K562 (cell line): ENCODE data around the gene MAP2K6. TPM values are rescaled to one million over a fixed set of nuclear protein-coding genes. Genes with fewer than 3 reads are reported as not detected.

Experiments
- ATAC-seq: fragments of 200-7000 bp; cut with Tn5 transposase; 3 replicates; pipeline ENCODE4 v1.9.1; 2020; ENCODE audit warnings: moderate library complexity
- BruUV-seq: library from RNA; stranded (reverse); fragments of 400-500 nt; replicated peaks from 2 replicates; lab custom pipeline; 2021; lab: Mats Ljungman, UMichigan
- CTCF ChIA-PET: fragments of 300-600 bp; formaldehyde crosslinking; extraction: SDS; loops from one replicate; lab custom pipeline; 2021; ENCODE audit warnings: low intra/inter-chr PET ratio; lab: Yijun Ruan, JAX
- POLR2A ChIA-PET: fragments of 300-600, 350-650 bp; sonication (Branson Sonifier 250); formaldehyde crosslinking; extraction: SDS; loops from one replicate; lab custom pipeline; 2021; ENCODE audit warnings: antibody characterized with exemption, inconsistent platforms; lab: Yijun Ruan, JAX
- DNase-seq, 4 experiments: peaks; one replicate each; pipeline versions ENCODE4 v3.0.0 to v3.0.0-alpha.2; 2011 to 2018; ENCODE audit warnings: low spot score in 3 of 4, mixed read lengths in 3 of 4; ENCODE audit errors: extremely low read depth in 1 of 4
- FAIRE-seq: peaks from 2 replicates; lab custom pipeline; 2011; peaks lifted over from hg19 to GRCh38; lab: Jason Lieb, UNC
- H2AFZ ChIP-seq: 2 replicates; pipeline ENCODE4 v1.6.0; 2011; ENCODE audit warnings: low read depth, low read length, control low read depth, inconsistent platforms
- H3K27ac ChIP-seq: fragments of 200-600 bp; 3 replicates; pipeline ENCODE4 v1.8.0; 2011; ENCODE audit warnings: low read depth, mild to moderate bottlenecking, control low read depth, inconsistent platforms, low read length, moderate library complexity, mixed read lengths; ENCODE audit errors: extremely low read depth
- H3K27me3 ChIP-seq, 2 experiments: fragments of 300-600 bp in 1 of 2; 2 replicates in 1 of 2; 3 replicates in 1 of 2; pipeline versions ENCODE4 v1.6.0 to v1.8.0; 2011; ENCODE audit warnings: inconsistent platforms in 2 of 2, low read length in 2 of 2, mild to moderate bottlenecking in 1 of 2, mixed read lengths in 1 of 2, moderate library complexity in 1 of 2; ENCODE audit not compliant: control insufficient read depth in 2 of 2, insufficient read depth in 2 of 2
- H3K36me3 ChIP-seq: fragments of 300-600 bp; 3 replicates; pipeline ENCODE4 v1.8.0; 2011; ENCODE audit warnings: mild to moderate bottlenecking, low read length, inconsistent platforms; ENCODE audit not compliant: control insufficient read depth, insufficient read depth
- H3K4me1 ChIP-seq, 2 experiments: fragments of 200-600 bp in 1 of 2; replicated peaks in 1 of 2; 2 replicates in 1 of 2; 3 replicates in 1 of 2; pipeline versions ENCODE4 v1.5.1 to v1.8.0; 2011; ENCODE audit warnings: inconsistent platforms in 2 of 2, low read length in 2 of 2, mild to moderate bottlenecking in 1 of 2, mixed read lengths in 1 of 2, moderate library complexity in 1 of 2; ENCODE audit not compliant: control insufficient read depth in 2 of 2, insufficient read depth in 2 of 2
- H3K4me2 ChIP-seq: 2 replicates; pipeline ENCODE4 v1.6.1; 2011; ENCODE audit warnings: low read length, control low read depth, inconsistent platforms, mixed read lengths; ENCODE audit not compliant: insufficient read depth
- H3K4me3 ChIP-seq: fragments of 200-600 bp; sonication (generic), shearing (Covaris generic); 2 replicates; pipeline ENCODE4 v1.5.1; 2016; ENCODE audit warnings: control low read depth, inconsistent platforms
- H3K79me2 ChIP-seq: fragments of 200-600 bp; 3 replicates; pipeline ENCODE4 v1.8.0; 2011; ENCODE audit warnings: low read length, inconsistent platforms; ENCODE audit not compliant: control insufficient read depth, insufficient read depth
- H3K9ac ChIP-seq, 2 experiments: 2 replicates each; pipeline versions ENCODE4 v1.6.0 to v1.6.1; 2011; ENCODE audit warnings: low read depth in 2 of 2, low read length in 2 of 2, control low read depth in 1 of 2, inconsistent platforms in 1 of 2, mild to moderate bottlenecking in 1 of 2, mixed read lengths in 1 of 2; ENCODE audit not compliant: insufficient read depth in 1 of 2
- H3K9me1 ChIP-seq: one replicate; pipeline ENCODE4 v1.6.0; 2011; ENCODE audit warnings: inconsistent platforms, mild to moderate bottlenecking, low read length, moderate library complexity; ENCODE audit not compliant: control insufficient read depth, insufficient read depth
- H3K9me3 ChIP-seq: replicated peaks from 2 replicates; pipeline ENCODE4 v1.5.1; 2011; ENCODE audit warnings: low read depth, low read length, inconsistent platforms; ENCODE audit not compliant: control insufficient read depth, insufficient read depth
- H4K20me1 ChIP-seq: replicated peaks from 2 replicates; pipeline ENCODE4 v1.6.1; 2011; ENCODE audit warnings: low read length, inconsistent platforms, mixed read lengths; ENCODE audit not compliant: control insufficient read depth, insufficient read depth
- CREB3L1 ChIP-seq: fragments of 450-650 bp; IDR thresholded peaks from 2 replicates; pipeline ENCODE4 v1.6.1; 2014; ENCODE audit warnings: low read depth, mild to moderate bottlenecking, moderate library complexity, borderline replicate concordance
- GATAD2B ChIP-seq: fragments of 450-650 bp; IDR thresholded peaks from 2 replicates; pipeline ENCODE4 v1.6.1; 2017; ENCODE audit warnings: mild to moderate bottlenecking, borderline replicate concordance
- OTX1 ChIP-seq: fragments of 450-650 bp; formaldehyde crosslinking; IDR thresholded peaks from 2 replicates; pipeline ENCODE4 v1.4.0; 2022; ENCODE audit warnings: mild to moderate bottlenecking
- POLR2H ChIP-seq: IDR thresholded peaks from 2 replicates; pipeline ENCODE4 v1.6.1; 2016; ENCODE audit warnings: missing genetic modification characterization, low read depth, mild to moderate bottlenecking, control low read depth, missing compliant biosample characterization, moderate library complexity
- PRDM10 ChIP-seq: fragments of 450-650 bp; IDR thresholded peaks from 2 replicates; pipeline ENCODE4 v1.6.1; 2018; ENCODE audit not compliant: partially characterized antibody
- PTBP1 ChIP-seq: fragments of 200-400 bp; formaldehyde crosslinking; IDR thresholded peaks from 2 replicates; pipeline ENCODE4 v1.6.1; 2017; ENCODE audit warnings: low read depth, low read length
- RBM34 ChIP-seq: fragments of 200-400 bp; formaldehyde crosslinking; IDR thresholded peaks from 2 replicates; pipeline ENCODE4 v1.6.1; 2018; ENCODE audit warnings: low read length, borderline replicate concordance; ENCODE audit not compliant: insufficient read depth
- RNF219 ChIP-seq: fragments of 250-450 bp; sonication (Bioruptor Pico); IDR thresholded peaks from 2 replicates; pipeline ENCODE4 v1.5.0; 2022; ENCODE audit warnings: mild to moderate bottlenecking
- TAF7 ChIP-seq: fragments of 450-650 bp; IDR thresholded peaks from 2 replicates; pipeline ENCODE4 v1.6.1; 2016; ENCODE audit warnings: missing genetic modification characterization, missing compliant biosample characterization
- USF2 ChIP-seq: sonication (generic); formaldehyde crosslinking; IDR thresholded peaks from 2 replicates; pipeline ENCODE4 v1.5.0; 2020; ENCODE audit warnings: missing genetic modification reagents
- ZFP36 ChIP-seq: fragments of 150-350 bp; IDR thresholded peaks from 2 replicates; pipeline ENCODE4 v1.6.1; 2018; ENCODE audit warnings: low read length, low read depth; ENCODE audit not compliant: partially characterized antibody
- ZNF274 ChIP-seq: IDR thresholded peaks from 2 replicates; pipeline ENCODE4 v1.6.1; 2011; ENCODE audit warnings: low read depth, mild to moderate bottlenecking, low read length, moderate library complexity, borderline replicate concordance
- ZNF740 ChIP-seq, 3 experiments: fragments of 200-800 bp in 1 of 3; sonication (Bioruptor generic) in 1 of 3; sonication (generic) in 1 of 3; formaldehyde crosslinking in 1 of 3; IDR thresholded peaks; 2 replicates each; pipeline versions ENCODE4 v1.6.1 to v1.8.0; 2016 to 2022; ENCODE audit warnings: mild to moderate bottlenecking in 2 of 3, missing compliant biosample characterization in 2 of 3, missing genetic modification characterization in 2 of 3, missing genetic modification reagents in 1 of 3
- WGBS: fragments of 100-300 bp; shearing (Covaris generic); methylation state at CpG from one replicate; pipeline ENCODE4 v1.1.6; 2016; ENCODE audit warnings: low coverage, mixed read lengths; ENCODE audit not compliant: insufficient coverage; ENCODE audit errors: missing lambda C conversion rate; 5-methylcytosine and 5-hydroxymethylcytosine counted together
- in situ Hi-C: fragments of 300-500 bp; cut with MboI; formaldehyde crosslinking; loops from 4 replicates; pipeline ENCODE4 v1.15.0; 2018; ENCODE audit warnings: inconsistent platforms, mixed read lengths
- intact Hi-C: fragments of 100-400 bp; cut with micrococcal nuclease; formaldehyde crosslinking; loops from 2 replicates; pipeline ENCODE4 v1.14.2; 2022
- polyA plus RNA-seq, 8 experiments: library from polyadenylated mRNA; depleted of rRNA in 4 of 8; stranded (reverse) in 5 of 8; unstranded in 3 of 8; fragments of >200 nt; fragmentation: Nextera tagmentation in 2 of 8; fragmentation: Illumina TruSeq in 1 of 8; extraction: Ambion mirVana in 2 of 8; extraction: Trizol in 1 of 8; gene quantifications; 2 replicates each; pipeline versions ENCODE4 v1.2.1 to v1.2.3, GENCODE V29; 2011 to 2014; ENCODE audit warnings: inconsistent platforms in 1 of 8, missing spikeins in 1 of 8
- total RNA-seq, 7 experiments: library from RNA; depleted of rRNA in 6 of 7; stranded (reverse); fragments of >200 nt in 6 of 7; fragmentation: Illumina TruSeq in 2 of 7; extraction: Trizol in 2 of 7; gene quantifications; 2 replicates each; pipeline versions ENCODE4 v1.2.1 to v1.2.3, GENCODE V29; 2011 to 2021; ENCODE audit warnings: low replicate concordance in 1 of 7

Gene MAP2K6
- total and polyA plus RNA-seq, 9 of the 15 experiments (the other 6 are each of a cell fraction or from before 2014, with no cell fraction given), result 0.07 to 0.13 TPM; not detected in 7

- BruUV-seq, result no TSS peak
- no peak for FAIRE-seq
- no peaks in the 10 kb centered on the region for H3K9me1 ChIP-seq
- TF ChIP-seq RNF219 (CRISPR knock-in tag), result no peak
- no peak for TF ChIP-seq ZNF274
- no peak for TF ChIP-seq USF2
- no peak for TF ChIP-seq CREB3L1
- TF ChIP-seq ZFP36, result no peak
- no peak for TF ChIP-seq OTX1
- TF ChIP-seq GATAD2B, result no peak
- TF ChIP-seq ZNF740 (CRISPR knock-in tag; IDR thresholded peaks at IDR 0.05), result no peak
- TF ChIP-seq ZNF740 (tag; IDR thresholded peaks at IDR 0.05), result no peak
- TF ChIP-seq PRDM10, result no peak
- TF ChIP-seq RBM34, result no peak
- TF ChIP-seq PTBP1, result no peak
- TF ChIP-seq POLR2H (tag), result no peak
- no peak for TF ChIP-seq TAF7
Observed at GRCh38 chr17:69588827-69589239, 174.3 kb downstream of the MAP2K6 start.

More at GRCh38 chr17:69588827-69589239, 174.3 kb downstream of the MAP2K6 start:
- H3K4me1 ChIP-seq, result no peaks in the 10 kb centered on the region
- H3K4me3 ChIP-seq, result no peak overlapping the region
- no peaks in the 10 kb centered on the region for H3K27me3 ChIP-seq
- intact Hi-C loops (no loop called here), in situ Hi-C loops (no loop called here)
- WGBS, result under 1% methylated on average over 5 of the region's 5 CpGs
- no peak overlapping the region for H3K27ac ChIP-seq
- no peak overlapping the region for H2AFZ ChIP-seq
- H3K9ac ChIP-seq, result no peak overlapping the region
- no peaks in the 10 kb centered on the region for H3K9me3 ChIP-seq
- POLR2A ChIA-PET, result no interaction called here
- no peak for ATAC-seq
- DNase-seq, result no peak
- H3K79me2 ChIP-seq, result no peaks in the 10 kb centered on the region
- no peak overlapping the region for H3K4me2 ChIP-seq
- H3K36me3 ChIP-seq, result no peaks in the 10 kb centered on the region
- H4K20me1 ChIP-seq, result no peaks in the 10 kb centered on the region
- CTCF ChIA-PET, result no interaction called here
